Osteocyte (in vitro differentiated cells): ENCODE results near the gene ZBTB5. TPM values are rescaled to one million over a fixed set of nuclear protein-coding genes. Genes with fewer than 3 reads are reported as not detected.

ENCODE experiments used
- DNase-seq: peaks from one replicate; pipeline ENCODE4 v3.0.0; 2021; ENCODE audit warnings: mixed read lengths; ENCODE audit not compliant: unreplicated experiment; ENCODE audit errors: extremely low spot score
- H3K27ac Mint-ChIP-seq: one replicate; pipeline ENCODE4 v1.8.0; 2021; ENCODE audit warnings: mild to moderate bottlenecking, mixed read lengths; ENCODE audit not compliant: unreplicated experiment
- H3K27me3 Mint-ChIP-seq: one replicate; pipeline ENCODE4 v1.8.0; 2021; ENCODE audit warnings: mixed read lengths; ENCODE audit not compliant: unreplicated experiment
- H3K36me3 Mint-ChIP-seq: one replicate; pipeline ENCODE4 v1.8.0; 2021; ENCODE audit warnings: mixed read lengths; ENCODE audit not compliant: unreplicated experiment
- H3K4me1 Mint-ChIP-seq: one replicate; pipeline ENCODE4 v1.8.0; 2021; ENCODE audit warnings: mixed read lengths; ENCODE audit not compliant: unreplicated experiment
- H3K4me3 Mint-ChIP-seq: one replicate; pipeline ENCODE4 v1.8.0; 2021; ENCODE audit warnings: mild to moderate bottlenecking, moderate library complexity, mixed read lengths; ENCODE audit not compliant: unreplicated experiment
- H3K9me3 Mint-ChIP-seq: one replicate; pipeline ENCODE4 v1.8.0; 2021; ENCODE audit warnings: mixed read lengths; ENCODE audit not compliant: unreplicated experiment
- CTCF ChIP-seq: fragments of 200-600 bp; sonication (generic); IDR thresholded peaks from 2 replicates; pipeline ENCODE4 v1.5.0; 2021; ENCODE audit warnings: antibody characterized with exemption, mild to moderate bottlenecking, moderate library complexity
- total RNA-seq: library from RNA; stranded (reverse); gene quantifications from 2 replicates; pipeline ENCODE4 v1.2.1, GENCODE V29; 2021

ZBTB5 gene
- total RNA-seq, 1 donor from 2014 or later = 16.3 TPM

- TF ChIP-seq CTCF = no peak
- Mint-ChIP-seq H3K9me3 (no peaks in the 10 kb centered on the region), H3K4me3 (no peak overlapping the region)
These were observed 42.4 kb upstream of the ZBTB5 start for GRCh38 chr9:37507566-37508134.

GRCh38 chr9:37504605-37505004, 39.4 kb upstream of the ZBTB5 start:
- Mint-ChIP-seq H3K27me3 (no peaks in the 10 kb centered on the region), H3K4me1 (no peaks in the 10 kb centered on the region), H3K4me3 (no peak overlapping the region), H3K36me3 (peaks cover 34% of the 10 kb centered on the region), H3K27ac (no peak overlapping the region), H3K9me3 (no peaks in the 10 kb centered on the region)
- TF ChIP-seq CTCF = no peak
- DNase-seq = no peak

More at GRCh38 chr9:37507566-37508134, 42.4 kb upstream of the ZBTB5 start:
- peaks cover 22% of the 10 kb centered on the region for H3K36me3 Mint-ChIP-seq
- no peak for DNase-seq
- no peaks in the 10 kb centered on the region for H3K27me3 Mint-ChIP-seq
- H3K27ac Mint-ChIP-seq = no peak overlapping the region
- no peaks in the 10 kb centered on the region for H3K4me1 Mint-ChIP-seq

- no peak for TF ChIP-seq CTCF
- DNase-seq = no peak
- H3K27ac Mint-ChIP-seq = no peak overlapping the region
- H3K4me1 Mint-ChIP-seq = no peaks in the 10 kb centered on the region
- H3K9me3 Mint-ChIP-seq = no peaks in the 10 kb centered on the region
- no peak overlapping the region for H3K4me3 Mint-ChIP-seq
- H3K27me3 Mint-ChIP-seq = no peaks in the 10 kb centered on the region
- H3K36me3 Mint-ChIP-seq = peaks cover 32% of the 10 kb centered on the region
These were observed 38.5 kb upstream of the ZBTB5 start for GRCh38 chr9:37503736-37504135.

- peaks cover 33% of the 10 kb centered on the region for H3K36me3 Mint-ChIP-seq
- TF ChIP-seq CTCF = no peak
- no peak overlapping the region for H3K4me3 Mint-ChIP-seq
- no peak for DNase-seq
- no peaks in the 10 kb centered on the region for H3K9me3 Mint-ChIP-seq
- no peak overlapping the region for H3K27ac Mint-ChIP-seq
- H3K4me1 Mint-ChIP-seq = no peaks in the 10 kb centered on the region
- no peaks in the 10 kb centered on the region for H3K27me3 Mint-ChIP-seq
These were observed 36.8 kb upstream of the ZBTB5 start for GRCh38 chr9:37501957-37502596.

- DNase-seq = no peak
- no peaks in the 10 kb centered on the region for H3K4me1 Mint-ChIP-seq
- peaks cover 37% of the 10 kb centered on the region for H3K36me3 Mint-ChIP-seq
- no peak overlapping the region for H3K4me3 Mint-ChIP-seq
- H3K9me3 Mint-ChIP-seq = no peaks in the 10 kb centered on the region
- H3K27me3 Mint-ChIP-seq = no peaks in the 10 kb centered on the region
- H3K27ac Mint-ChIP-seq = no peak overlapping the region
- no peak for TF ChIP-seq CTCF
These were observed 34.0 kb upstream of the ZBTB5 start for GRCh38 chr9:37499297-37499696.
